Endothelial cell (in vitro differentiated cells): ENCODE measurements around the gene CAB39L. TPM values are rescaled to one million over a fixed set of nuclear protein-coding genes. Genes with fewer than 3 reads are reported as not detected.

Experiments used
- DNase-seq: peaks from one replicate; pipeline ENCODE4 v3.0.0; 2021; ENCODE audit warnings: low spot score
- H3K27ac Mint-ChIP-seq: one replicate; pipeline ENCODE4 v1.8.0; 2021; ENCODE audit warnings: mixed read lengths, inconsistent platforms; ENCODE audit not compliant: unreplicated experiment
- H3K27me3 Mint-ChIP-seq: one replicate; pipeline ENCODE4 v1.8.0; 2021; ENCODE audit warnings: mild to moderate bottlenecking, moderate library complexity, mixed read lengths, inconsistent platforms; ENCODE audit not compliant: unreplicated experiment
- H3K36me3 Mint-ChIP-seq: one replicate; pipeline ENCODE4 v1.8.0; 2021; ENCODE audit warnings: mild to moderate bottlenecking, low read depth, mixed read lengths, inconsistent platforms; ENCODE audit not compliant: unreplicated experiment
- H3K4me1 Mint-ChIP-seq: one replicate; pipeline ENCODE4 v1.8.0; 2021; ENCODE audit warnings: mild to moderate bottlenecking, mixed read lengths, inconsistent platforms; ENCODE audit not compliant: unreplicated experiment
- H3K4me3 Mint-ChIP-seq: one replicate; pipeline ENCODE4 v1.8.0; 2021; ENCODE audit warnings: mild to moderate bottlenecking, mixed read lengths, inconsistent platforms; ENCODE audit not compliant: unreplicated experiment
- H3K9me3 Mint-ChIP-seq: one replicate; pipeline ENCODE4 v1.8.0; 2021; ENCODE audit warnings: mixed read lengths, inconsistent platforms; ENCODE audit not compliant: unreplicated experiment
- CTCF ChIP-seq: fragments of 200-600 bp; sonication (generic); IDR thresholded peaks from one replicate; pipeline ENCODE4 v1.5.0; 2021; ENCODE audit warnings: antibody characterized with exemption; ENCODE audit not compliant: unreplicated experiment
- total RNA-seq: library from RNA; stranded (reverse); fragmentation: NEBNext Ultra II Directional; extraction: Animal tissue kit (Norgen Biotek cat#: 25700); gene quantifications from one replicate; pipeline ENCODE4 v1.2.1, GENCODE V29; 2021; ENCODE audit not compliant: unreplicated experiment

Gene CAB39L
- total RNA-seq, 1 donor from 2014 or later, result 3.9 TPM

GRCh38 chr13:49326222-49326917, 117.5 kb downstream of the CAB39L start:
- Mint-ChIP-seq H3K27me3 (no peaks in the 10 kb centered on the region), H3K4me1 (no peaks in the 10 kb centered on the region), H3K27ac (no peak overlapping the region), H3K36me3 (no peaks in the 10 kb centered on the region), H3K9me3 (no peaks in the 10 kb centered on the region), H3K4me3 (no peak overlapping the region)
- no peak for DNase-seq
- TF ChIP-seq CTCF, result no peak

GRCh38 chr13:49323344-49323743, 120.5 kb downstream of the CAB39L start:
- Mint-ChIP-seq H3K4me3 (no peak overlapping the region), H3K4me1 (peaks cover 7% of the 10 kb centered on the region), H3K27me3 (no peaks in the 10 kb centered on the region), H3K9me3 (no peaks in the 10 kb centered on the region), H3K27ac (no peak overlapping the region), H3K36me3 (no peaks in the 10 kb centered on the region)
- DNase-seq, result no peak
- TF ChIP-seq CTCF, result no peak

GRCh38 chr13:49322702-49323101, 121.2 kb downstream of the CAB39L start:
- Mint-ChIP-seq H3K27ac (no peak overlapping the region), H3K4me3 (no peak overlapping the region), H3K9me3 (no peaks in the 10 kb centered on the region), H3K36me3 (no peaks in the 10 kb centered on the region), H3K4me1 (peaks cover 7% of the 10 kb centered on the region), H3K27me3 (no peaks in the 10 kb centered on the region)
- DNase-seq, result no peak
- no peak for TF ChIP-seq CTCF

- no peak for TF ChIP-seq CTCF
- Mint-ChIP-seq H3K4me3 (no peak overlapping the region), H3K9me3 (no peaks in the 10 kb centered on the region), H3K27ac (no peak overlapping the region), H3K4me1 (peaks cover 7% of the 10 kb centered on the region), H3K36me3 (no peaks in the 10 kb centered on the region), H3K27me3 (no peaks in the 10 kb centered on the region)
- DNase-seq, result no peak
These were observed 122.9 kb downstream of the CAB39L start for GRCh38 chr13:49320975-49321374.

- Mint-ChIP-seq H3K27me3 (no peaks in the 10 kb centered on the region), H3K4me1 (peaks cover 7% of the 10 kb centered on the region), H3K36me3 (no peaks in the 10 kb centered on the region), H3K4me3 (no peak overlapping the region), H3K27ac (no peak overlapping the region), H3K9me3 (no peaks in the 10 kb centered on the region)
- no peak for TF ChIP-seq CTCF
- DNase-seq, result no peak
These were observed 123.9 kb downstream of the CAB39L start for GRCh38 chr13:49319951-49320350.
